GM21526 (cell line): ENCODE measurements around the gene GPR142.

Source experiments
- ATAC-seq: cut with Tn5 transposase; IDR thresholded peaks from one replicate; pipeline ENCODE4 v1.9.1; 2021; ENCODE audit warnings: moderate library complexity; ENCODE audit not compliant: unreplicated experiment, low FRiP score

GPR142 gene

GRCh38 chr17:74417178-74418045, 50.1 kb downstream of the GPR142 start:
- ATAC-seq: no peak

- ATAC-seq: no peak
Observed at GRCh38 chr17:74419928-74420411, 52.7 kb downstream of the GPR142 start.
